Chondrocyte (in vitro differentiated cells): ENCODE data around the gene RCOR2. TPM values are rescaled to one million over a fixed set of nuclear protein-coding genes. Genes with fewer than 3 reads are reported as not detected.

Experiments used
- DNase-seq: peaks from one replicate; pipeline ENCODE4 v3.0.0; 2021; ENCODE audit warnings: mixed read lengths, low spot score
- H3K27ac Mint-ChIP-seq: one replicate; pipeline ENCODE4 v1.8.0; 2021; ENCODE audit warnings: mild to moderate bottlenecking, moderate library complexity, mixed read lengths; ENCODE audit not compliant: unreplicated experiment
- H3K27me3 Mint-ChIP-seq: 2 replicates; pipeline ENCODE4 v1.8.0; 2021; ENCODE audit warnings: low read depth, mixed read lengths
- H3K36me3 Mint-ChIP-seq: 2 replicates; pipeline ENCODE4 v1.8.0; 2021; ENCODE audit warnings: low read depth, mixed read lengths
- H3K4me1 Mint-ChIP-seq: 2 replicates; pipeline ENCODE4 v1.8.0; 2021; ENCODE audit warnings: low read depth, mild to moderate bottlenecking, mixed read lengths
- H3K4me3 Mint-ChIP-seq: one replicate; pipeline ENCODE4 v1.8.0; 2021; ENCODE audit warnings: mild to moderate bottlenecking, moderate library complexity, mixed read lengths; ENCODE audit not compliant: unreplicated experiment
- H3K9me3 Mint-ChIP-seq: 2 replicates; pipeline ENCODE4 v1.8.0; 2021; ENCODE audit warnings: low read depth, mixed read lengths
- total RNA-seq: library from RNA; stranded (reverse); gene quantifications from 3 replicates; pipeline ENCODE4 v1.2.1, GENCODE V29; 2021
- TF ChIP-seq, protein P1 (sequence below): fragments of 200-600 bp; sonication (generic); IDR thresholded peaks from 2 replicates; pipeline ENCODE4 v1.5.0; 2021; ENCODE audit warnings: antibody characterized with exemption, mild to moderate bottlenecking, moderate library complexity

RCOR2 gene
- total RNA-seq, 1 donor from 2014 or later = 2.7 TPM

DNA sequence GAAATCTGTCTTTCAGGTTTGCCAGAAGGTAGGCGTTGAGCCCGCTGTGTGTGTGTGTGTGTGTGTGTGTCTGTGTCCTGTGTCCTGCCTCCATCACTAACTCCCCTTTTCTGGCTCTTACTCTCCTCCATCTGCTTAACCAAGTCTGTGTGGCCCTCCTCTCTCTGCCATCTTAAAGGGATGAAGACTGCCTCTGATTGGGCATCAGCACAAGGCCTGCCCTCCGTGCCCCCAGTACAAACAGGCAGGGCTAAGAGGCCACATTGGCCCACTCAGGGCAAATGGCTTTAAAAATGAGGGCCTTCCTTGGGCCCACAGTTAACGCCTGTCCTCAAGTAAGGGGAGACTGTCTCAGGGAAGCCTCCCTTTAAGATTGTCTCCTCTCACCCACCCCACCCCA, 10.9 kb downstream of the RCOR2 start:
- Mint-ChIP-seq H3K9me3 (no peaks in the 10 kb centered on the region), H3K36me3 (peaks cover 18% of the 10 kb centered on the region), H3K27me3 (no peaks in the 10 kb centered on the region), H3K4me1 (peaks cover 3% of the 10 kb centered on the region), H3K27ac (no peak overlapping the region), H3K4me3 (no peak overlapping the region)
- TF ChIP-seq, protein P1, sequence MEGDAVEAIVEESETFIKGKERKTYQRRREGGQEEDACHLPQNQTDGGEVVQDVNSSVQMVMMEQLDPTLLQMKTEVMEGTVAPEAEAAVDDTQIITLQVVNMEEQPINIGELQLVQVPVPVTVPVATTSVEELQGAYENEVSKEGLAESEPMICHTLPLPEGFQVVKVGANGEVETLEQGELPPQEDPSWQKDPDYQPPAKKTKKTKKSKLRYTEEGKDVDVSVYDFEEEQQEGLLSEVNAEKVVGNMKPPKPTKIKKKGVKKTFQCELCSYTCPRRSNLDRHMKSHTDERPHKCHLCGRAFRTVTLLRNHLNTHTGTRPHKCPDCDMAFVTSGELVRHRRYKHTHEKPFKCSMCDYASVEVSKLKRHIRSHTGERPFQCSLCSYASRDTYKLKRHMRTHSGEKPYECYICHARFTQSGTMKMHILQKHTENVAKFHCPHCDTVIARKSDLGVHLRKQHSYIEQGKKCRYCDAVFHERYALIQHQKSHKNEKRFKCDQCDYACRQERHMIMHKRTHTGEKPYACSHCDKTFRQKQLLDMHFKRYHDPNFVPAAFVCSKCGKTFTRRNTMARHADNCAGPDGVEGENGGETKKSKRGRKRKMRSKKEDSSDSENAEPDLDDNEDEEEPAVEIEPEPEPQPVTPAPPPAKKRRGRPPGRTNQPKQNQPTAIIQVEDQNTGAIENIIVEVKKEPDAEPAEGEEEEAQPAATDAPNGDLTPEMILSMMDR = no peak
- no peak for DNase-seq

DNA sequence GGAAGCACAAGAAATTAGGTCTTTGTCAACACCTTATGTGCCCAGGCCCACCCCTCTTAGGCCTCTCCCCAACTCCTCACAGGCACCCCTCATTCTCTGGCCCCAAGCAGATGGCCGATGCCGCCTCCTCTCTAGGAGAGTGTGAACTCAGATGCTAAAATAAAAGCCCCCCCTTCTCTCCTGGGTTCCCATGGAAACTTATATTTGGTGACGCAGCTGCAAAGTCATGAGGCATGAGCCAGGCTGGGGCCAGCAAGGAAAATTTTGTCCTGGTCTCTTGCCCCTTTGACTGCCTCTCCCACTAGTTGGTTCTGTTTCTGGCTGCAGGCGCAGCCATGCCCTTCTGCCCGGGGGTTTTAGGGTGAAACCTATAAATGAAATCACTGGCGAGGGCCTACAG, 11.8 kb downstream of the RCOR2 start:
- no peak overlapping the region for H3K4me3 Mint-ChIP-seq
- H3K9me3 Mint-ChIP-seq = no peaks in the 10 kb centered on the region
- TF ChIP-seq, protein P1 = no peak
- H3K27ac Mint-ChIP-seq = no peak overlapping the region
- peaks cover 23% of the 10 kb centered on the region for H3K36me3 Mint-ChIP-seq
- no peaks in the 10 kb centered on the region for H3K27me3 Mint-ChIP-seq
- H3K4me1 Mint-ChIP-seq = peaks cover 2% of the 10 kb centered on the region
- DNase-seq = no peak

DNA sequence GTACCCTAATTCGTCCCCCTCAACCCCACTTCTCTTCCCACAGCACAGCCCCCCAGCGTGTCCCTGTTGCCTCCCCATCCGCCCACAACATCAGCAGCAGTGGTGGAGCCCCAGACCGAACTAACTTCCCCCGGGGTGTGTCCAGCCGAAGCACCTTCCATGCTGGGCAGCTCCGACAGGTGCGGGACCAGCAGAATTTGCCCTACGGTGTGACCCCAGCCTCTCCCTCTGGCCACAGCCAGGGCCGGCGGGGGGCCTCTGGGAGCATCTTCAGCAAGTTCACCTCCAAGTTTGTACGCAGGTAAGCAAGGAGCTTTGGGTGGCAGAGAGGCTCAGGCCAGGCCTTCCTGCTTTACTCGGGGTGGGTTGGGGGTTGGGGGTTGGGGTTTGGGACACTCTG, 12.2 kb downstream of the RCOR2 start:
- H3K27me3 Mint-ChIP-seq = no peaks in the 10 kb centered on the region
- no peak overlapping the region for H3K27ac Mint-ChIP-seq
- TF ChIP-seq, protein P1 = no peak
- no peaks in the 10 kb centered on the region for H3K9me3 Mint-ChIP-seq
- no peak overlapping the region for H3K4me3 Mint-ChIP-seq
- peaks cover 23% of the 10 kb centered on the region for H3K36me3 Mint-ChIP-seq
- no peak for DNase-seq
- H3K4me1 Mint-ChIP-seq = no peaks in the 10 kb centered on the region

DNA sequence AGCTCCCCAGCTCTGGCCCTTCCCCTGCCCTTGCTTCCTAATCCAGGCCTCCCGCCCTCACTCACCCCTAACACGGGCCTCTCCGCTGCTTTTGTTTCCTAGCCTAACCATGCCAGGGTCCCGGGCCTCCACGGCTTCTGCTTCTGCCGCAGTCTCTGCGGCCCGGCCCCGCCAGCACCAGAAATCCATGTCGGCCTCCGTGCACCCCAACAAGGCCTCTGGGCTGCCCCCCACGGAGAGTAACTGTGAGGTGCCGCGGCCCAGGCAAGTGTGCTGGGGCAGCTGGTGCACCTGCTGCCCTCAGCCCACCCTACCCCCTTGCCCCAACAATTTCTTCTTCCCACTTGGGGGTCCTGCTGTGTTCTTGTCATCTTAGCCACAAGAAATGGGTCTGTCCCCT, 13.1 kb downstream of the RCOR2 start:
- H3K36me3 Mint-ChIP-seq = peaks cover 28% of the 10 kb centered on the region
- no peaks in the 10 kb centered on the region for H3K27me3 Mint-ChIP-seq
- no peaks in the 10 kb centered on the region for H3K9me3 Mint-ChIP-seq
- no peaks in the 10 kb centered on the region for H3K4me1 Mint-ChIP-seq
- no peak overlapping the region for H3K27ac Mint-ChIP-seq
- DNase-seq = no peak
- no peak overlapping the region for H3K4me3 Mint-ChIP-seq
- TF ChIP-seq, protein P1 = no peak

DNA sequence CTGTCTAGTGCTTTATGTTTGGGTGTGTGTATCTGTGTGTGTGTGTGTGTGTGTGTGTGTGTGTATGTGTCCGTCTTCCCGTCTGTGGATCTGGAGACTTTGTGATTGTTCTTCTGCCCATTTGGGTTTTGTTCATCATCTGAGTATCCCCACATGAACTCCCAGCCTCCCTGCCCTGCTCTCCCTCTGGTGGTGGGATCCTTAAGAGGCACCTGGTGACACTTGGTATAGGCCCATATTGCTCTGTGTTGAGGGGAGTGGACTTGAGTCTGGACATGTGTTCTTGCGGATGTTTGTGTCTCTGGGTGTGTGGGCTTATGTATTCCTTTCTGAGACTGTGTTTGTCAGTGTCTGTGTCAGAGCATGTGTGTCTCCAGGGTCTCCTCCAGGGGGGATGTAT, 15.3 kb downstream of the RCOR2 start:
- H3K4me1 Mint-ChIP-seq = no peaks in the 10 kb centered on the region
- TF ChIP-seq, protein P1 = peak; percentile 57
- H3K9me3 Mint-ChIP-seq = no peaks in the 10 kb centered on the region
- H3K36me3 Mint-ChIP-seq = peaks cover 35% of the 10 kb centered on the region
- H3K27ac Mint-ChIP-seq = no peak overlapping the region
- H3K27me3 Mint-ChIP-seq = no peaks in the 10 kb centered on the region
- DNase-seq = no peak
- no peak overlapping the region for H3K4me3 Mint-ChIP-seq
